ENCODE data around the gene ABRACL.

DNA sequence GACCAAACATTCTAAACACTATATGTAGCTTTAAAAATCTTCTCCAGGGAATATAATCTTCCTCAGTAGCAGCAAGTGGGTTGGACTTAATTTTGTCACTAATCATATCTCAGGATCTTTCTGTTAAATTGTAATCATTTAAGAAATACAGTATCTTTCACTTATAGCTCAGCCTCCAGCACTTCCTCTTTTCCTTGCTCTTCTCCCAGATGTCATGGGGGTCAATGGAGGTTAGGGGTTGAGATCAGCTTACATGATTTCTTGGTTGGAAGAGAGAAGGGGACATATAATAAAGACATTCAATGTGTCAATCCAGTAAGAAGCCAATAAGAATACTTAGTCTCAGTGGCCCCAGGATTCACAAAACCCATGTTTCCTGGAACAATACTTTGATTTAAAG, 24.8 kb upstream of the ABRACL start:
- TF ChIP-seq, protein P1, sequence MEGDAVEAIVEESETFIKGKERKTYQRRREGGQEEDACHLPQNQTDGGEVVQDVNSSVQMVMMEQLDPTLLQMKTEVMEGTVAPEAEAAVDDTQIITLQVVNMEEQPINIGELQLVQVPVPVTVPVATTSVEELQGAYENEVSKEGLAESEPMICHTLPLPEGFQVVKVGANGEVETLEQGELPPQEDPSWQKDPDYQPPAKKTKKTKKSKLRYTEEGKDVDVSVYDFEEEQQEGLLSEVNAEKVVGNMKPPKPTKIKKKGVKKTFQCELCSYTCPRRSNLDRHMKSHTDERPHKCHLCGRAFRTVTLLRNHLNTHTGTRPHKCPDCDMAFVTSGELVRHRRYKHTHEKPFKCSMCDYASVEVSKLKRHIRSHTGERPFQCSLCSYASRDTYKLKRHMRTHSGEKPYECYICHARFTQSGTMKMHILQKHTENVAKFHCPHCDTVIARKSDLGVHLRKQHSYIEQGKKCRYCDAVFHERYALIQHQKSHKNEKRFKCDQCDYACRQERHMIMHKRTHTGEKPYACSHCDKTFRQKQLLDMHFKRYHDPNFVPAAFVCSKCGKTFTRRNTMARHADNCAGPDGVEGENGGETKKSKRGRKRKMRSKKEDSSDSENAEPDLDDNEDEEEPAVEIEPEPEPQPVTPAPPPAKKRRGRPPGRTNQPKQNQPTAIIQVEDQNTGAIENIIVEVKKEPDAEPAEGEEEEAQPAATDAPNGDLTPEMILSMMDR (IDR thresholded peaks at IDR 0.05 in 2 of 3, conservative IDR thresholded peaks at IDR 0.05 in 1 of 3; ENCODE audit: insufficient read depth in 2 of 3, low read depth in 1 of 3, low read length in 3 of 3): no peak
- TF ChIP-seq MCM3 (IDR thresholded peaks at IDR 0.05): no peak
- TF ChIP-seq SMC3 (conservative IDR thresholded peaks at IDR 0.05; ENCODE audit: insufficient read depth, low read depth, low read length): no peak
- TF ChIP-seq CHD2 (IDR thresholded peaks at IDR 0.05; ENCODE audit: low read depth, low read length): no peak
- TF ChIP-seq, protein P2, sequence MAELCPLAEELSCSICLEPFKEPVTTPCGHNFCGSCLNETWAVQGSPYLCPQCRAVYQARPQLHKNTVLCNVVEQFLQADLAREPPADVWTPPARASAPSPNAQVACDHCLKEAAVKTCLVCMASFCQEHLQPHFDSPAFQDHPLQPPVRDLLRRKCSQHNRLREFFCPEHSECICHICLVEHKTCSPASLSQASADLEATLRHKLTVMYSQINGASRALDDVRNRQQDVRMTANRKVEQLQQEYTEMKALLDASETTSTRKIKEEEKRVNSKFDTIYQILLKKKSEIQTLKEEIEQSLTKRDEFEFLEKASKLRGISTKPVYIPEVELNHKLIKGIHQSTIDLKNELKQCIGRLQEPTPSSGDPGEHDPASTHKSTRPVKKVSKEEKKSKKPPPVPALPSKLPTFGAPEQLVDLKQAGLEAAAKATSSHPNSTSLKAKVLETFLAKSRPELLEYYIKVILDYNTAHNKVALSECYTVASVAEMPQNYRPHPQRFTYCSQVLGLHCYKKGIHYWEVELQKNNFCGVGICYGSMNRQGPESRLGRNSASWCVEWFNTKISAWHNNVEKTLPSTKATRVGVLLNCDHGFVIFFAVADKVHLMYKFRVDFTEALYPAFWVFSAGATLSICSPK (IDR thresholded peaks at IDR 0.05; ENCODE audit: borderline replicate concordance): no peak

All from K562 (cell line).